Embryonic facial prominence (tissue), 1 donor: ENCODE results near the gene EEIG1.
A peak's percentile ranks its signal among the peaks of the same experiment; 100 is the strongest.
"Not testable (repeated sequence)": the region's sequence is repeated elsewhere in the genome, so short reads cannot be mapped to it uniquely, and the experiment has no call there.

Experiments used
- DNase-seq: peaks from one replicate; pipeline ENCODE4 v3.0.0-alpha.2; 2016; ENCODE audit errors: extremely low spot score

Gene EEIG1

DNA sequence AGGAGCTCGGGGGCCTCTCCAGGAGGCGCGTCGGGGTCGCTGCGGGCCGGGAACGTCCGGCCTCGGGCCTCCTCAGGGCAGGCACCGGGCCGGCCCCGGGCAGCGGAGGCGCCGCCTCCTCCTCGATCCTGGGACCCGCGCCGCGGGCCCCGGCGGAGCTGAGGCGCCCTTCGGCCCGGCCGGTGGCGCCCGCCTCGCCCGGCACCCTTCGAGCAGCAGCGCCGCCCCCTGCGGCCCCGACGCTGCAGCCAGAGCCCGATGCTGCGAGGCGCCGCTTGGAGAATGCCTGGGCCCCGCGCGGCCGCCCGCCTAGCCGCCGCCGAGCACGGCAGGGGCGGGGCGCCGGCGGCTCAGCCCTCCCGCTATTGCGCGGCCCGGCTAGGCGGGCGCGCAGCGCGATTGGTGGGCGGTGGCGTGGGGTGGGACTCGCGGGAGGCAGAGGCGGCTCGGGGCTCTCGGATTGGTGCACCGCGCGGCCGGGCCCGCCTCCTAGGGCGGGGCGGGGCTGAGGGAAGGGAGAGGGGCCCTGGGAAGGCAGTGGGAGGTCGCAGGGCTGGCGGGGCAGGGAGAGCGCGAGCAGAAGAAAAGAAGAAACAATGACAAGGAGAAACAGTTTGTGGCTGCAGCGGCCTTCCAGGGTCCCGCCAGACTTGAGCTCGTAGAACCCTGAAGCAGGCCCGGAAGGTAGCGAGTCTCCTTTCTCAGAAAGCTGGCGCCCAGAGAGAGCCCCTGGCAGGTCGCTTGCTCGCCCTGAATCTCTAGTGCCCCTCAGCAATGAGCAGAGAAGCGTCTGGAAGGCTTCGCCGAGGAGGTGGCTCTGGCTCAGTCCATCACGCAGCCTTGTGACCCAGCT, at the start of gene EEIG1:
EEIG1 (minus strand) TSS at position 284 of the 853 bp plus-strand sequence. CDS start 852 bp downstream, outside the sequence.
- peak; percentile 83 for DNase-seq

DNA sequence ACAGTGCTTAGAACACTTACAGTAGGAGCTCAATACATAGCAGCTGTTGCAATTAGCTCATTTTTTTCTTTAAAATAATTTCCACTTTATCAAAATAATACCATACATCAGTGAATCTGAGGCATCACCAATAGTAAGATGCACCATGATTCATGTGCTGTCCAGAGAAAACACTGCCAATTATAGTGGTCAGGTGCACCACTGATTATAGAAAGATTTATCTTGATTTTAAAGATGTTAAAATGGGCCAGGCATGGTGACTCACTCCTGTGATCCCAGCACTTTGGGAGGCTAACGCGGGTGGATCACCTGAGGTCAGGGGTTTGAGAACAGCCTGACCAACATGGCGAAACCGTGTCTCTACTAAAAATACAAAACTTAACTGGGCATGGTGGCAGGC, 46.9 kb upstream of the EEIG1 start:
- DNase-seq, result no peak

- no peak for DNase-seq
These were observed 46.2 kb upstream of the EEIG1 start for GRCh38 chr9:128026773-128027541.

GRCh38 chr9:128026255-128026772, 45.5 kb upstream of the EEIG1 start:
- DNase-seq, result no peak

GRCh38 chr9:128025736-128026135, 44.9 kb upstream of the EEIG1 start:
- no peak for DNase-seq

DNA sequence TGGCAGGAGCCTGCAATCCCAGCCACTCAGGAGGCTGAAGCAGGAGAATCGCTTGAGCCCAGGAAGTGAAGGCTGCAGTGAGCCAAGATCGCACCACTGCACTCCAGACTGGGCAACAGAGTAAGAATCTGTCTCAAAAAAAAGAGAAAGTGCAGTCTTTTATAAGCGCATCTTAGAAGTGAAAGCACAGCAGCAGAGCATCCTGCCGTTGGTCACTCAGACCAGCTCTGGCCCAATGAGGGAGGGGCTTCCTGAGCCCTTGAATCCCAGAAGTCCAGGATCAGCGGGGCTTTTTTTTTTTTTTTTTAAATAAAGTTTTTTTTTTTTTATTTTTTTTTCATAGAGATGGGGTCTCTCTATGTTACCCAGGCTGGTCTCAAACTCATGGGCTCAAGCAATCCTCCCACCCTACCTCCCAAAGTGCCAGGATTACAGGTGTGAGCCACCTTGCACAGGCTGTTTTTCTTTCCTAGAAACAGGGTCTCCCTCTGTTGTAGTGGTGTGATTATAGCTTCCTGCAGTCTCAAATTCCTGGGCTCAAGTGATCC, 44.0 kb upstream of the EEIG1 start:
- DNase-seq, result no peak

DNA sequence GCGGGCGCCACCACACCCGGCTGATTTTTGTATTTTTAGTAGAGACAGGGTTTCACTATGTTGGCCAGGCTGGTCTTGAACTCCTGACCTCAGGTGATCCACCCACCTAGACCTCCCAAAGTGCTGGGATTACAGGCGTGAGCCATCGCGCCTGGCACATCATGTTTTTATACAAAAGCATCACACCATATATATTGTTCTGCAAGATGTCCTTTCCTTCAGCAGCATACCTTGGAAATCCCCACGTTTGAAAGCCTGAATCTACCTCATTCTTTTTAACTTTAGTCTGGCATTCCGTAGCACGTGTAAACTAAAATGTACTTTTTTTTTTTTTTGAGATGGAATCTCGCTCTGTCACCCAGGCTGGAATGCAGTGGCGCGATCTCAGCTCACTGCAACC, 42.9 kb upstream of the EEIG1 start:
- not testable (repeated sequence) for DNase-seq

DNA sequence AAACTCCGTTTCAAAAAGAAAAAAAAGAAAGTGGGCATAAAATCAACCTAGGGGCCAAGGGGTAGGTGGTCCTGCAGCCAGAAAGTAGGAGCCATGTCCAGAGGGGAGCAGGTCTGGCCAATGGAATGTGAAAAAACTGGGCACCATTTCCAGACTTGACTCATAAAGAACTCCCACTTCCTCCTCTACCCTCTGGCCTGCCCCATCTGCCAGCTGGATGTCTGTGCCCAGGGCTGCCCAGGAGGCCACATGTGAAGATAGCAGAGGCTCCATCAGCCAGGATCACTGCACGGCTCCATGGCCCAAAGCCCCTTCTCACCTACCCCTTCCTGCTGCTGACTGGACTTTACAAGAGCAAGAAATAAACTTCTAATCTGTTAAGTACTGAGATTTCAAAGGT, 42.1 kb upstream of the EEIG1 start:
- no peak for DNase-seq

- DNase-seq, result no peak
These were observed 40.3 kb upstream of the EEIG1 start for GRCh38 chr9:128021098-128021497.

DNA sequence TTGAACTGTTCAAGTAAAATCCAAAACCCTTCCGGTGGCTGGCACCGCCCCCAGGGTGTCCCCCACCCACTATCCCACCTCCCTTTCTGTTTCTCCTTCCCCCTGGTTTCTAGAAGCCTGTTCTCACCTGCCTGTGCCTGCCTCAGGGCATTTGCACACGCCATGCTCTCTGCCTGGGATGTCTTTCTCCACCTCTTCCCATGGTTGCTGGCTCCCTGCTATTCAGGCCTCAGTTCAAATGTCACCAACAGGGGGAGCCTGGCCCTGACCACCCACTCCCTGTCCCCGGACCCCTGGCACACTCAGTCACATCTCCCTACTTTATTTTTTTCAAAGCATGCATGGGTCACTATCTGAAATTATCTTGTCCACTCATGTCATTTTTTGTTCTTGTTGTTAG, 39.9 kb upstream of the EEIG1 start:
- no peak for DNase-seq

GRCh38 chr9:128015696-128016095, 34.9 kb upstream of the EEIG1 start:
- DNase-seq, result no peak

DNA sequence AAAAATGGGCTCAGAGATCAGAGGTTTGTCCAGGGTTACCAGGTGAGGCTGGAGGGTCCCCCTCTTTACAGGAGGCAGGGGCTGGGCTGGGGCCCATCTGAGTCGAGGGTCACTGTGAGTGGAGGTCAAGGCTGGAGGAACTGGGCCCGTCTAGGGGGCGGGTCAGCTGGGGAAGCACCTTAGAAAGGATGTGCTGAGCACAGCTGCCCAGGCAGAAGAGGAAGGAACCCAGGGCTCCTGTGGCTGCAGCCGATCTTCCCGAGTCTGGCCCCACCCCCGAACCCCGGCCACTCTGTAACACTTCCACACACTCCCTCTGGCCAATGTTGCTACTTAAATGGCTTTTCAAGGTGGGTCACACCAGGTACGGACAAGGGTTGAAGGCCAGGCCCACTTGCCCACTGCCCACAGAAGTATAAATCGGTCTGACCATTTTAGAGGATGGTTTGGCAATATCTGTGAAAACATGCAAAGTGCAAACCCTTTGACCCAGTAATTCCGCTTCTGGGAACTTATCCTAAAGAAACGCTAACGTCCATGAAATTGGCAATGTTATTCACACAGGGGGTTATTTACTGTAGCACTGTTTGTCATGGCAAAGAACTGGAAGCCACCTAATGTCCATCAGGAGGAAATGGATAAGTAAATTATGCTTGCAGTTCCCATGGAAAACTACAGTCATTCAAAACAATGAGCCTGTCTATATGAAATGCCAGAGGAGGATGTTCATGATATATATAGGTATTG, 30.5 kb upstream of the EEIG1 start:
- DNase-seq, result no peak

DNA sequence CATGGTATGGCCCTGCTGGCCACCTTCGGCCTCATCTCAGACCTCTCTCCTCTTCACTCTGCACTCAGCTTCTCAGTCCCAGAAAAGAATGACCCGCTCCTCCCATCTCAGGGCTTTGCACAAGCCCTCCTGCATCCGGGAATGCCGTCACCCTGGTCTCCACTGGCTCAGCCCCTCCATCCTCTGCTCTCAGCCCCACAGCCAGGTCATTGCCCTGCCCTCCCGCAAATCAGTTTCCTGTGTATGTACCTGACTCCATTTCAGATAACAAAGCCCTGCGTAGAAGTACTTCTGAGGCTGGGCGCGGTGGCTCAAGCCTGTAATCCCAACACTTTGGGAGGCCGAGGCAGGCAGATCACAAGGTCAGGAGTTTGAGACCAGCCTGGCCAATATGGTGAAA, 28.9 kb upstream of the EEIG1 start:
- DNase-seq, result no peak

- no peak for DNase-seq
These were observed 27.4 kb upstream of the EEIG1 start for GRCh38 chr9:128008171-128008570.

DNA sequence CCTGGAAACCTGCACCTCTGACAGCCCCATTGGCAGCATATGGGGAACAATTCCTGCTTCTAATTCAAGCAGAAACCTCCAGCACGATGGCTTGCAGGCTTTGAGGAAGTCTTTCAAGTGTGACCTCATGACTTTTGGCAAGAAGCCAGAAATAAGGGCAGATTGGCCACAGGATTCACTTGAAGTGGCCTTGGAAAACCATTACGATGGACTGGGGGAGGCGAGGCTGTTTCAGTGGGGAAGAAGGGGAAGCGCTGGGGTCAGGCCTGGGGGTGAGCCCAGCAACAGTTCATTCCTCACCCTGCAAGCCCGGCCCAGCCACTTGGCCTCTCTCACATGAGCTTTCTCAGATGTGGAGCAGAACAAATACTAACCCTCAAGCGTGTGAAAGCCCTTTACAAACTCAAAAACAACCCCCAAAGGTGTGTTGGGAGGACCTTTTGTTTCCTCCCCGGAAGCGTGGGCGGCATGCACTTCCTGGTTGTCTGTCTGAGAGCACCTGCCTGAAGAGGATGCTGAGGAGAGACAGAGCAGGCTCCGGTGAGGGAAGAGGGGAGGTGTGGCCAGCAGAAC, 26.9 kb upstream of the EEIG1 start:
- no peak for DNase-seq

DNA sequence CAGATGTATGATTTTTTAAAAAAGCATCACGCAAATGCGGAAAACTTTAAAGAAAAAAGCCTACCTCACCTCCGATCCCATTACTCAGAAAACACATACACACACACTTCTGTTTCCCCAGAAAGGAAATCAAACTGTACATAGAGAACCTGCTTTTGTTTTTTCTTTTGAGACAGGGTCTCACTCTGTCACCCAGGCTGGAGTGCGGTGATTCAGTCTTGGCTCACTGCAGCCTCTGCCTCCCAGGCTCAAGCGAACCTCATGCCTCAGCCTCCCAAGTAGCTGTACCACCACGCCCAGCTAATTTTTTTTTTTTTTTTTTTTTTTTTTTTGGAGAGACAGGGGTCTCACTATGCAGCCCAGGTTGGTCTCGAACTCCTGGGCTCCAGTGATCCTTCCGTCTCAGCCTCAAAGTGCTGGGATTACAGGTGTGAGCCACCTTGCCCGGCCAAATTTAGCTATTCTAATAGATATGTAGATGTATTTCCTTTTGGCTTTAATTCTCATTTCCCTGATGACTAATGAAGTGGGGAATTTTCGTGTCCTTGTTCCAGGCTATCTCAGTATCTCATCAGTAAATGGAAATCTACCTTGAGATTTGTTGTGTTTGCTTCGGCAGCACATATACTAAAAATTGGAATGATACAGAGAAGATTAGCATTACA, 25.7 kb upstream of the EEIG1 start:
- no peak for DNase-seq

DNA sequence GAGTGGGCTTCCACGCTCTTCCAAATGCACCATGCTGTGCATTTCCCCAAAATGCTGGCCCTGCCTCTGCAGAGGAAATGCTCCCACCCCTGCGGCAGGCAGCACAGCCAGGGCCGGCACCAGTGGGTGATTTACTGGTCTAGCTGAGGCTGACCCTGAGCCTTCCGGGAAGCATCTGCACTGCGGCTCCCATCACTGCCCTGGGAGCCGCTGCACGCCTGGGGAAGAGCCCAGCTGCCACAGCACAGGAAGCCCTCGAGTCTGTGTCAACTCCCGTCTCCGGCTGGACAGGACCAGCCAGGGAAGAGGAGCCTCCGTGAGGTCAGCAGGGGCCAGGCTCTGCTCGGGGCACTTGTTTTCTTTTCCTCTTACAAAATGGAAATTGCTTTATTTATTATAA, 25.1 kb upstream of the EEIG1 start:
- DNase-seq, result no peak

DNA sequence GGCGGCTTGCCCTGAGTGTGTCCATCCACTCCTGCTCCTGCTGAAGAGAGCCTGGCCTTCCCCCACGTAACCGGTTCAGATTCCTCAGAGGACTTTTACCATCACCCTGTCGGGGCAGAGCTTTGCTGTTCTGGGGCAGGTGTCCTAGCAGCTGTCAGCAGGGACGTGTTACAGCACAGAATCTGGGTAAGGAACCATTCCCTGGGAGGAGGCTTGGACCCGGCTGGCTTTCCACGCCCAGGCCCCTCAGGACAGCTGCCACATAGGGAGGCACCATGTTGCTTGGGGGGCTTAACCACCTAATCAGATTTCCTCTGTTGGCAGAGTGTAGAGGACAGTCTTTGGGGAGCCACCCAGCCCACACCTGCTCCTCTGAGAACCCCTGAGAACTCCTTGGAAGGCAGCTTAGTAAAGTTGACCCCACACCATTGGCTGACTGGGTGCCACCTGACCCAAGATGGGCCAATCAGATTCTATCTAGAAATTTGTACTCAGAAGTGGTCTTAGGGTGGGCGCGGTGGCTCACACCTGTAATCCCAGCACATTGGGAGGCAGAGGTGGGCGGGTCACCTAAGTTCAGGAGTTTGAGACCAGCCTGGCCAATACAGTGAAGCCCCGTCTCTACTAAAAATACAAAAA, 23.3 kb upstream of the EEIG1 start:
- DNase-seq, result no peak

- no peak for DNase-seq
These were observed 22.2 kb upstream of the EEIG1 start for GRCh38 chr9:128002959-128003358.

DNA sequence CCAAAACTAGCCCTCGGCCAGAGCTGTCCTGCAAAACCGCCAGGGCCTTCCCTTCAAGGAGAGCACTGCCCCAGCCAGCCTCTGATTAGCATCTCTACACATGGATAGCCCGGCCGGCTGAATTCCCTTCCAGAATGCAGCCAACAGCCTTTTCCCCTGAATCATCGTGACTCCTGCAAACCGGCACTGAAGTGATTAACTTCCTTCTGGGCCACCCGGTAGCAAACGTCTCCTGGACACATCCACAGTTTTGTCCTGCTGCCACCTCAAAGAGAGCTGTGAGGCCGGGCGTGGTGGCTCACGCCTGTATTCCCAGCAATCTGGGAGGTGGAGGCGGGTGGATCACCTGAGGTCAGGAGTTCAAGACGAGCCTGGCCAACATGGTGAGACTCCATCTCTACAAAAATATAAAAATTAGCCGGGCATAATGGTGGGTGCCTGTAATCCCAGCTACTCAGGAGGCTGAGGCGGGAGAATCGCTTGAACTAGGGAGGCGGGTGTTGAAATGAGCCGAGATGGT, 21.1 kb upstream of the EEIG1 start:
- DNase-seq, result no peak
